ENCODE data around the gene BRICD5.

BRICD5 gene

GRCh38 chr16:2237493-2238149 lies 27.0 kb upstream of the BRICD5 start:
- peak; percentile 55 for DNase-seq (ENCODE audit: low spot score)

GRCh38 chr16:2237102-2237482 lies 26.4 kb upstream of the BRICD5 start:
- no peak for DNase-seq (ENCODE audit: low spot score)

DNA sequence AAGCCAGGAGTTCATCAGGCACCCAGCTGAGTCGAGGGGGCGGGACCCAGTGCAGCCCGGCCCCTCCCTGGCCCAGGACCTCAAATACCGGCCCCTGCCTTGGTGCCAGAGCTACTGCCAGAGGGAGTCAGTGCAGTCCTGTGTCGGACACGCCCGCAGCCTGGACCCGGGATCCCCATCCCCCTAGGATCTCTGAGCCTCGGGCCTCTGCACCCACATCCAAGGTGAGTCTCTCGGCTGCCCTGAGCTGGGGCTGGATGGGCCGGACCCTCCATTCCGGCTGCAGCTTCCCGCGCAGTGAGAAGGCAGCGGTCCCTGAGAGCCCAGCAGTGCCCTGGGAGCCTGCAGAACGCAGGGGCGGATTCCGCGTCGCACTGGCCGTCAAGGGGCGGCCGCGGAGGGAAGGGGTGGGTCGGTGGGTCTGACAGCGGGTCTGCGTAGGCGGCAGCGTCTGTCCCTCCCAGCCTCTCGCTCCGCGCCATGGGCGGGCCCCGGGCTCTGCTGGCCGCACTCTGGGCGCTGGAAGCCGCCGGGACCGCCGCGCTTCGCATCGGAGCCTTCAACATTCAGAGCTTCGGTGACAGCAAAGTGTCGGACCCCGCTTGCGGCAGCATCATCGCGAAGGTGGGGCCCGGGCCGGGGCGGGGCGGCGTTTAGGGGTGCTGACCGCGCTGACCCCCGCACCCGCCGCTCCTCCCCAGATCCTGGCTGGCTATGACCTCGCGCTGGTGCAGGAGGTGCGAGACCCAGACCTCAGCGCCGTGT lies 25.9 kb upstream of the BRICD5 start, which contains the start of gene DNASE1L2:
Gene DNASE1L2, plus strand, starts transcription at position 108 of the 765 bp plus-strand sequence. Its CDS starts 373 bp downstream, at position 481.
- DNase-seq (ENCODE audit: low spot score), result peak; percentile 79

GRCh38 chr16:2235695-2236336 lies 25.2 kb upstream of the BRICD5 start:
- DNase-seq (ENCODE audit: low spot score), result no peak

- no peak for DNase-seq (ENCODE audit: low spot score)
Measured at GRCh38 chr16:2235234-2235651, 24.6 kb upstream of the BRICD5 start.

GRCh38 chr16:2234813-2235170 lies 24.1 kb upstream of the BRICD5 start:
- DNase-seq (ENCODE audit: low spot score), result no peak

- DNase-seq (ENCODE audit: low spot score), result no peak
Measured at GRCh38 chr16:2233872-2234812, 23.5 kb upstream of the BRICD5 start.

GRCh38 chr16:2233046-2233775 lies 22.5 kb upstream of the BRICD5 start:
- DNase-seq (ENCODE audit: low spot score), result no peak

DNA sequence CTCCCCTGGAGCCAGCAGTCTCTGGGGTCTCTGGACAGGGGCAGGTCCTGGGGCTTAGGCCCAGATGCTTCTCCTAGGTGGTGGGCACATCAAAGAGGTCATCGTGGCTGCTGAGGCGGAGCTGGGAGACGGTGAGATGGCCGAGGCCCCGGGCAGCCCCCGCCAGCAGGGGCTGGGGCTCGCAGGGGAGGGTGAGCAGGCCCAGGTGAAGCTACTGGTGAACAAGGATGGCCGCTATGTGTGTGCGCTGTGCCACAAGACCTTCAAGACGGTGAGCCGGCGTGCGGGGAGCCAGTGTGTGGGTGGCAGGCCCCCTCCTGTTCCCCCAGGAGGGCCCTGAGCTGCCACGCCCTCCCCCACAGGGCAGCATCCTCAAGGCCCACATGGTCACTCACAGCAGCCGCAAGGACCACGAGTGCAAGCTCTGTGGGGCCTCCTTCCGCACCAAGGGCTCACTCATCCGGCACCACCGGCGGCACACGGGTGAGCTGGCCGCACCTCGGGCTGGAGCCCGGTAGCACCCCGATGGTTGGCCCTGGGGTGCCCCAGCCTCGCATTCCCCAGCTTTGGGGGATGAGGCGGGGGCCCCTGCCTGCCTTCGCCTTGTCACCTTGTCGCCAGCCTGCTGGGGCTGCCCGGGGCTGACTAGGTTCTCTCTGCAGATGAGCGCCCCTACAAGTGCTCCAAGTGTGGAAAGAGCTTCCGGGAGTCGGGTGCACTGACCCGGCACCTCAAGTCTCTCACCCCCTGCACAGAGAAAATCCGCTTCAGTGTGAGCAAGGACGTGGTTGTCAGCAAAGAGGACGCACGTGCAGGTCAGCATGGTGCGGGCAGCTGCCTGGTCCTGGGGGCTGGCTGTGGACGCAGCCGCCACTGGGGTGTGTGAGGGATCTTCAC lies 21.7 kb upstream of the BRICD5 start:
- DNase-seq (ENCODE audit: low spot score), result no peak

- no peak for DNase-seq (ENCODE audit: low spot score)
Measured at GRCh38 chr16:2231016-2231931, 20.6 kb upstream of the BRICD5 start.

DNA sequence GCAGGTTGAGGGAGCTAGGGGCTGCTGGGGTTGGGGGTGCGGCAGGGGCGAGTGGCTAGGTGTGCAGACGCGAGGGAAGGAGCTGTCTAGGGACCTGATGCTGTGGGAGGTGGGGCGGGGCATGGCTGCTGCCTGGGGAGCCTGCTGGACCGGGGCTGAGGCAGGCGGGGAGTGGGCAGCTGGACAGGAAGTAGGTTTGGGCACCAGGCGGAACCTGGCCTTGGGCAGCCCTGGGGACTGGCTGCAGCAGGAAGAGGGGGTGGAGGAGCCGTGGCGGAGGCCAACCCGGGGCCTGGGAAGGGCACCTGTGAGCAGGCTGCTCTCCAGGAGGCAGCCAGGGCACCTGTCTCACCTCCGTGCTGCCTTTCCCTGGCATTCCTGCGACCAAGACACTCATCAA lies 19.7 kb upstream of the BRICD5 start:
- DNase-seq (ENCODE audit: low spot score), result peak; percentile 42

DNA sequence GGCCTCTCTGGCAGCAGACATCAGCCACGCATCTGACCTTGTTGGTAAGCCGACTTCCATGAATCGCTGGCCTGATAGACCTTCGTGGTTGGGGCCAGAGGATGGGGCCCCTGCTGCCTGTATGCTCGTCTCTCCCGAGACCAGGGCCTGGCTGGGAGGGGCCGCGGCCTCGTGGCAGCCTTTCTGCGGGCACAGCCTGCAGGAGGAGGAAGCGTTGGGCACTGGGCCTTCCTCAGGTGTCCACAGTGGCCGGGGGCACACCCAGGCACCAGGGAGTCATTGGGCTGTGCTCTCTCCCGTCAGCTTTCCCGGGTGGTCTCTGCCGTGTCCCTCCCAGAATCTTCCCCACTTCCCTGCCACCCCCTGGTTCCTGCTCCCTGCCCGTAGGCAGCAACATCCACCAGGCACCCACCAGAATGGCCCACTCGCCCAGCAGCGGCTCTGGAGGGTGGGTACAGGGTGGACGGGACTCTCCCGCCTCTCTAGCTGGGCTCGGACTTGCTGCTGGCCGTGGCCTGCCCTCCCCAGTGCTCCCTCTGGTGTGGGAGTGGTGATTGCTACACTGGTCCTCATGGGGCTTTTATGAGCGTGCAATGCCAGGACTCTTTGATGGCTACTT lies 19.1 kb upstream of the BRICD5 start:
- DNase-seq (ENCODE audit: low spot score), result no peak

DNA sequence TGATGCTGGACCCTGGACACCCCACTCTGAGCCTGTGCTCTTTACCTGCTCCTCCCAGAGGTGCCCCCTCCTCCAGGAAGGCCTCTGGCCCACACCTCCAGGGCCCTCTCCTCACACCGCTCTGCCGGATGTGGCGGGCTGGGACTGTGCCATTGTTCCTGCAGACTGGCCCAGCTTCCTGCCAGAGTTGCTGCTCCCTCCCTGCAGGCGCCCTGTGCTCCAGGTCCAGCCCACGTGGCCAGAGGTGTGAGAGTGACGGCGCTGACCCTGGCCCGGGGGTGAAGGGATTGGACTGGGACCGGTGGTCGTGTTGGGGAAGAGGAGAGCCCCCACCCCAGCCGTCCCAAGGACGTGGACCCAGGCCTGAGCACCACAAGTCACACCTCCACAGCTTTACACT lies 18.4 kb upstream of the BRICD5 start:
- DNase-seq (ENCODE audit: low spot score), result no peak

- no peak for DNase-seq (ENCODE audit: low spot score)
Measured at GRCh38 chr16:2228161-2228824, 17.6 kb upstream of the BRICD5 start.

GRCh38 chr16:2226918-2227317 lies 16.3 kb upstream of the BRICD5 start:
- no peak for DNase-seq (ENCODE audit: low spot score)

GRCh38 chr16:2226245-2226793 lies 15.7 kb upstream of the BRICD5 start:
- no peak for DNase-seq (ENCODE audit: low spot score)

DNA sequence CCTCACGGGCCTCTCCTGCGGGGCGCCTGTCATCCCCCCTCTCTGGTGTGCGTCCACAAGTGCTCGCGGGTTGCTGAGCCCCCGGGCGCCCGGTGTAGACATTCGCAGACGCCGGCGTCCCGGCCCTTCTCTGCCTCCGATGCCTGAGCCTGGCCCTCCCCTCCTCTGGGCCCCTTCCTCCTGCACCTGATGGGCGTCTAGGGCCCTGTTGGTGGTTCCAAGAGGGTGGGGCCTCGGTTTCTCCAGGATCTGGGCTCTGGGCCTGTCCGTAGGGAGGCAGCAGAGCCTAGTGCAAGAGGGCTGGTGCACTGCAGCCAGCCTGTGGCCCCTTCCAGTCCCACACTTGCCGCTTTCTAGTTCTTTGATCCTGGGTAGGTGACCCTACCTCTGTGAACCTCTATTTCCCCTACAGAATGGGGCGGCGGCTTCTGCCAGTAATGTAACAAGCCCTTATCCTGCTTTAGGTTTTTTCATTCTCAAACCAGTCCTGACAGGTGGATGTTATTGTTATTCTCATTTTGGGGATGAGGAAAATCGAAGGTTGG lies 13.4 kb upstream of the BRICD5 start:
- peak; percentile 72 for DNase-seq (ENCODE audit: low spot score)
